ENCODE measurements around the gene GOLGA6C.

DNA sequence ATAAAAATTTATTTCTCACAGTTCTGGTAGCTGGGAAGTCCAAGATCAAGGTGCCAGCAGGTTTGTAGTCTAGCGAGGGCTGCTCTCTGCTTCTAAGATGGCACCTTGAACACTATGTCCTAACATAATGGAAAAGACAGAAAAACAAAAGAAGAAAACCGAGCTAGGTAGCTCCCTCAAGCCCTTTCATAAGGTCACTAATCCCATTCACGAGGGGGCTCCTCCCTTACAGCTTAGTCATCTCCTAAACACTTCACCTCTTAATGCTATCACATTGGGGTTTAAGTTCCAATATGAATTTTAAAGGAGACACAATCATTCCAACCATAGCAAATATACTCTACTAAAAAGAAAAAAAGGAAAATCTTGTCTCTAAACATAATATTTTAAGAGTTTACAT, 48.1 kb downstream of the GOLGA6C start:
- TF ChIP-seq, protein P1, sequence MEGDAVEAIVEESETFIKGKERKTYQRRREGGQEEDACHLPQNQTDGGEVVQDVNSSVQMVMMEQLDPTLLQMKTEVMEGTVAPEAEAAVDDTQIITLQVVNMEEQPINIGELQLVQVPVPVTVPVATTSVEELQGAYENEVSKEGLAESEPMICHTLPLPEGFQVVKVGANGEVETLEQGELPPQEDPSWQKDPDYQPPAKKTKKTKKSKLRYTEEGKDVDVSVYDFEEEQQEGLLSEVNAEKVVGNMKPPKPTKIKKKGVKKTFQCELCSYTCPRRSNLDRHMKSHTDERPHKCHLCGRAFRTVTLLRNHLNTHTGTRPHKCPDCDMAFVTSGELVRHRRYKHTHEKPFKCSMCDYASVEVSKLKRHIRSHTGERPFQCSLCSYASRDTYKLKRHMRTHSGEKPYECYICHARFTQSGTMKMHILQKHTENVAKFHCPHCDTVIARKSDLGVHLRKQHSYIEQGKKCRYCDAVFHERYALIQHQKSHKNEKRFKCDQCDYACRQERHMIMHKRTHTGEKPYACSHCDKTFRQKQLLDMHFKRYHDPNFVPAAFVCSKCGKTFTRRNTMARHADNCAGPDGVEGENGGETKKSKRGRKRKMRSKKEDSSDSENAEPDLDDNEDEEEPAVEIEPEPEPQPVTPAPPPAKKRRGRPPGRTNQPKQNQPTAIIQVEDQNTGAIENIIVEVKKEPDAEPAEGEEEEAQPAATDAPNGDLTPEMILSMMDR (IDR thresholded peaks at IDR 0.05; ENCODE audit: low read length): no peak
- TF ChIP-seq EZH2 (optimal IDR thresholded peaks at IDR 0.05; ENCODE audit: low read depth, low read length) (no peak), EZH2phosphoT487 (IDR thresholded peaks at IDR 0.05; ENCODE audit: low read length) (no peak)

Measured in MM.1S (cell line).